Left hindlimb (tissue), 1 donor: Measurements from ENCODE around the gene FAM161B.
"Not testable (repeated sequence)": the region's sequence is repeated elsewhere in the genome, so short reads cannot be mapped to it uniquely, and the experiment has no call there.

Experiments
- DNase-seq: peaks from one replicate; pipeline ENCODE4 v3.0.0-alpha.2; 2018

The FAM161B gene

DNA sequence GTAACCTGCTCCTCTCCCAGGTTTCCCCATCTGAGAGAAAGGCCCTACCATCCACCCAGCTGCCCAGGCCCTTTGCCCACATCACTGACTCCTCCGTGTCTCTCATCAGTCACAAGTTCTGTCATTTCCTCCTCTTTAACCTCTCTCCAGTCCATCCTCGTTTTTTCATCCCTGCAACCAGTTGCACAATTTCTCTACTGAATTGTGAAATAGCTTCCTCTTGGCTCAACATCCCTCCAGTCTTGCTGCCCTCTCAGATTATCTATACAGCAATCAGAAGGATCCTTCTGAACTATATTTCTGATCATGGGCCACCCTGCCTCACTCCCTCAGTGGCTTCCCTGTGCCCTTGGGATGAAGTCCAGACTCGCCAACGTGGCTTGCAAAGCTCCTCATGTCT lies 6.8 kb downstream of the FAM161B start:
- no peak for DNase-seq

DNA sequence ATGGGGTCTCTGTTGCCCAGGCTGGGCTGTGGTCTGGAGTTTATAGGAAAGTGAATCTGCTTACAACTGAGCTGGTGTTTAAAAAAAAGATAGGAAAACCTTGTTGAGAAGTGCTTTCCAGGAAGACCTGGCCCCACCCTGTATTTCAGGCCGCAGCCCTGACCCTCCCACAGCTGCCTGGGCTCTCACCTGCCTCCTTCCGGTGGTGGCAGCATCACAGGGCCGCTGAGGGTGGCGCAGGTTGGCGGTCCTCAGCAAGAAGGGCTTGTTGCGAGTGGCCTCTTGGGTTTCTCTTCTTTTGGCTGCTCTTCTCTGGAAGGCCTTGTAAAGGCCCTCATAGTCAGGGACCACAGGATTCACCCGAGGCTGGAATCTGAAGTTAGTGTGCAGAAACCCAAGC lies 7.7 kb downstream of the FAM161B start:
- no peak for DNase-seq

DNA sequence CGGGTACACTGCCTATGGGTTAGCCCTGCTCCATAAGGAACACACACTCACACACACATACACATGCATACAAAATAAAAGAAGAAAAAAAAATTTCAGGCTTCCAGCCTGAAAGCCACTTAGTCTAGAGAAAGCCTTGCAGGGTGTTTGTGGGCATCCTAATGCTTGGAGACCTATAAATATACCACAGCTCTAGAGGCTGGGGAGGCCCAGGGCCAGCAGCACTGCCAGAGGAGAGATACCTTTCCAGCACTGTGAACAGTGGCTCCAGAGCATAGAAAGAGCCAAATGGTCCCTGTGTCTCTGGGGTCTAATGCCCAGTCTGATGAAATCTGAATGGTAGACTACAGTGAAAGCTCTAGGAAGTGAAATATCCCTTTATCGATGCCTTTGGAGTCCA lies 12.9 kb downstream of the FAM161B start:
- no peak for DNase-seq

- DNase-seq: no peak
These were observed 13.3 kb downstream of the FAM161B start for GRCh38 chr14:73936548-73936947.

GRCh38 chr14:73935666-73936065 lies 14.2 kb downstream of the FAM161B start:
- no peak for DNase-seq

- no peak for DNase-seq
These were observed 25.6 kb downstream of the FAM161B start for GRCh38 chr14:73924337-73924736.

- not testable (repeated sequence) for DNase-seq
These were observed 30.4 kb downstream of the FAM161B start for GRCh38 chr14:73919457-73919856.

DNA sequence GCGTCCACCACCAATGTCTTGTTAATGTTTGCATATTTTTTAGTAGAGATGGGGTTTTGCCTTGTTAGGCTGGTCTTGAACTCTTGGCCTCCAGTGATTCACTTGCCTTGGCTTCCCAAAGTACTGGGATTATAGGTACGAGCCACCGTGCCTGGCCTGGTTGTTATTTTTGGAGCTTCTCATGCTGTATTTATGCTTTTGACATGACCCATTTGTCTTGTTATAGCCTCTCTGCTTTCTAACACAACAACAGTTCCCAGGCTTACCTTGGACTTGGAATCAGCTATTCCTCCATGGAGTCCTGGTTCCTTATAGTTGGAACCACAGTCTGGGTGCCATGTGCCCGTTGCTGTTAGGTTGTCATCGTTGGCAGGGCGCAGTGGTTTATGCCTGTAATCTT lies 33.6 kb downstream of the FAM161B start:
- DNase-seq: no peak

DNA sequence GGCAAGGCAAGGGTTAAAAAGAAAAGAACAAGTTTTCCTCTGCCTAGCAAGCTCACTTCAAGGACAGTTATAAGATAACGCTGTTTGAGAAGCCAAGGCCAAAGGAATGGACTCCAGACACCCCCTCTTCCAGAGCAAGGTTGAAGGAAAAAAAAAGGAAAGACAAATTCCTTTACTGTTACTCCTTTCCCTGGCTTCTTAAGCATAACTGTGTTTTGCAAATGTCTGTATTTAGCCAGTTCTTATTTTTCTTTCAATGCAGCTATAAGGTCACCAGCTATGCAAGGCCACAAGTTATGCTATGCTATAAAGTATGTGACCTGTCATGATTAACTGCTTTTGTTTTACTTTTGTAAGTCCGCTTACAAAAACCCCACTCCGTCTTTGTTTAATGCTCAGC lies 36.6 kb downstream of the FAM161B start:
- no peak for DNase-seq

DNA sequence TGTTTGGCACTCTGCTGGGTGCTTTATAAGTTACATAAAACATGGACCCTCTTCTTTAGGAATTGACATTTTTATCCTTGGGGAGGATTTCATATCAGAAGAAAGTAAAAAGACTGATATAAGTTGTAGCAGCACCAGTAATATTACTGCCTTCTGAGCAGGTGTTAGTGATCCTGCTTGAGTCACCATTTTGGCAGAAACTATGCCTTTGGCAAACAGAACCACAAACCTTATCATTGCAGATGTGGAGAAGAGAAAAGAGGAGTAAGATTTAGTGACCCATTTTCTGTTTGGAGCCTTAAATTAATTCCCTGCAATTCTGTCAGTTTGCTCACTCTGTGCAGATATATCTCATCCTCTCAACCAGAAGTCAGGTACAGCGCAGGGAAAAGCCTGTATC lies 40.2 kb downstream of the FAM161B start:
- DNase-seq: no peak

DNA sequence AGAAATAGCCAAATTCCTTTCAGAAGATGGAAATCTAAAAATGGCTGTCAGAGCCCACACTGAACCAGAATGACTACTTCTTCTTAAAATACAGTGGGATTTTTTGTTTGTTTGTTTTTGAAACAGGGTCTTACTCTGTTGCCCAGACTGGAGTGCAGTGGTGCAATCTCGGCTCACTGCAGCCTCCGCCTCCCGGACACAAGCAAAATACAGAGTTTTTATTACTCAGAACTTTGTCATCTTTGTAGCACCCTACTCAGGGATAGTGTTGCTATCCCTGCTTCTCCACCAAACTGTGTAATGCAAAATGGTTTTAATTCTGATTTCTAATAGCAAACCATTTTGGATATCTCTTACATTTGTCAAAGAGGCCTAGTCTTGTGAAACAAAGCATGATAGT lies 46.9 kb downstream of the FAM161B start:
- DNase-seq: no peak

GRCh38 chr14:73896521-73896920 lies 53.4 kb downstream of the FAM161B start:
- DNase-seq: no peak

GRCh38 chr14:73895939-73896338 lies 54.0 kb downstream of the FAM161B start:
- DNase-seq: no peak

- DNase-seq: not testable (repeated sequence)
These were observed 55.7 kb downstream of the FAM161B start for GRCh38 chr14:73894180-73894687.

- no peak for DNase-seq
These were observed 60.5 kb downstream of the FAM161B start for GRCh38 chr14:73889376-73889775.

DNA sequence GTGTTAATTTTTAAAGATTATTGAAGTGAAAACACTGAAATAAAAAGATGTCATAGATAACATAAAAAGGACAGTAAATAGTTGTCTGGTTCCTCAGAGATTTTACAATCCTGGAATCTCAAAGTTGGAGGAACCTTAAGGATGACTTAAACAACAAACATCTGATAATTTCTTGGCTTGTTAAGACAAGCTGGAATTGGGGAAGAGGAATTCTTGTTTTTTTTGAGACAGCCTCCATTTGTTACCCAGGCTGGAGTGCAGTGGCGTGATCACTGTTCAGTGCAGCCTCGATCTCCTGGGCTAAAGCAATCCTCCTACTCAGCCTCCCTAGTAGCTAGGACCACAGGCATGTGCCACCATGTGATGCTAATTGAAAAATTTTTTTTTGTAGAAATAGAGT lies 60.9 kb downstream of the FAM161B start:
- no peak for DNase-seq

DNA sequence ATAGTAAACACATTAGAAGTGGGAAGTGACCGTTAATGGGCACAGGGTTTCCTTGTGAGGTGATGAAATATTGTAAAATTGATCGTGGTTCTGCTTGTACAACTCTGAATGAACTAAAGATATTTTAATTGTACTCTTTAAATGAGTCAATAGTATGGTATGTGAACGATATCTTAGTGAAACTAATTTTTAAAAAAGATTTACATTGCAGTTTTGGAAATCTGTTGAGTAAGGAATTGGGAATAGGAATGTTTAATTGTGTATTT lies 61.5 kb downstream of the FAM161B start:
- DNase-seq: no peak

DNA sequence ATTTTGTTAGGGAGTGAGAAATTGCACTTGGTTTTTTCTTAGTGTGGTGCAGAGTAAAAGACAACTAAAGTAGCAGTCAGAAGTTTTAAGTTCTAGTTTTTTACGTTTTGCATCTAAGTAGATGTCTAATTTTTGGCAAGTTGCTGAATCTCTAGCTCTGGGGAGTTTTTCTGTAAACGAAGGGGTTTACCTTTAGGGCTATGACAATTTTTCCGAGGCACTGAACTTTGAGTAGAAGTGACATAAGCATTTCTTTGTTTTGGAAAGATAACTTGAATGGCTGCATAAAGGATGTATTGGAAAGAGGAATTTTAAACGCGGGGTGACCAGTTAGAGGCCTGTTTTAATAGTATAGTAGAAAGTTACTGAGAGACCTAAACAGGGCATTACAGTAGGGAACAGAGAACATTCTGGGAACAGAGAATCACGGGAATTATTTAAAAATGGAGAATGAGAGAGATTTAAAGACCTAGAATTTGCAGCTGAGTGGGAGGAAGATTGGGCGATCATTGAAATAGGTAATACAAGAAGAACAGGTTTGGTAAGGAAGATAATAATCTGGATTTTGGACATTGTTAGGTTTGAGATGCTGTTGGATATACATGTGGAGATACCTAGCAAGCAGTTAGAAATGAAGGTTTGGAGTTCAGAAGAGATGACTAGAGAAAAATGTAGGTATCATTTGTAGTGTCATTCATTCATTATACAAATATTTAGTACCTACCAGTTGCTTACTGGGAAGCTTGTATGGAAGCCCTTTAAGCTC lies 62.0 kb downstream of the FAM161B start:
- no peak for DNase-seq

DNA sequence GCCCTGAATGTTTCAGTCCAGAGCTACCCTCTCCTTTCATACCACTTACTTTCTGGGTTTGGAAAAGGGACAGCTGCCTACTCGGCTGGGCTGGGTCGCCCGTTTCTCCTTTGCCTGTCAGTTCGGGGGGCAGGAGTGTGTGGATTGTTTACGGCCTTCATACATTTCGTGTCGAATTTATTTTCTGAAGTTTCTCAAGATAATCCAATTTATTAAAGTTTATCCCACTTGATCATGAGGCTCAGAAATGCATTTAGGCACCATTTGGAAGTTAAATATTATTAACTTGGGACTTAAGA lies 62.6 kb downstream of the FAM161B start:
- DNase-seq: no peak

- peak; percentile 97 for DNase-seq
These were observed 63.2 kb downstream of the FAM161B start, which contains the start of gene ZNF410 for GRCh38 chr14:73886449-73887317. ZNF410 (plus strand) TSS chr14:73886859; CDS start chr14:73892176, 5,317 bp downstream.

DNA sequence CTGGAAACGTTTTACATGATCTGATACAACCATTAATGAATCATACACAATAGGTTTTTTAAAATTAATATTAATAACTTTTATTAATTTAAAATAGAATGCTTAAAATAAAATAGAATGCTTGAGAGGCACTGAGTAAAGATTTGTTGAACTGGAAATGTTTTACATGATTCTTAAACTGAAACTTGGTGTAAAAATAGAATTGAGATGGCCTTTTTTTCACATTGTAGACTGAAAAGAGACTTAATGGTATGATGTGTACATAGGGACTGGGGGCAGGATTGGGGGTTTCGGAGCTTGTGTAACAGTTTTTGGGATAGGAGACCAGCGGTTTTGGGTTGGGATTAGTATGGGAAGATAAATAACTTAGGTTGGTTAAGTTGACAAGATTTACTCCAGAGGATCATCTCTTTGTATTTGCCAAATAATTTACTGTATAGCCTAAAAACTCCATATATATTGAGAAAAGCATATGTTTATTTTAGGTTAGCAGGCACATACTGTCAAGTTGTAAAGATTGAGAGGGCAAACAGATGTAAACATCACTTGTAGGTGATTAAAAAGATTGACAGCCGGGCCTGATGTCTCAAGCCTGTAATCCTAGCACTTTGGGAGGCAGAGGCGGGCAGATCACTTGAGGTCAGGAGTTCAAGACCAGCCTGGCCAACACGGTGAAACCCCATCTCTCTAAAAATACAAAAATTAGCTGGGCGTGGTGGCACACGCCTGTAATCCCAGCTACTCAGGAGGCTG lies 65.3 kb downstream of the FAM161B start:
- DNase-seq: no peak
